Measurements from ENCODE around the gene TSPAN18. TPM values are rescaled to one million over a fixed set of nuclear protein-coding genes. Genes with fewer than 3 reads are reported as not detected.

TSPAN18 gene
- total and polyA plus RNA-seq, 7 donors: 5.2 to 21.7 (median 8.0) TPM

GRCh38 chr11:44734843-44735381 is 8.2 kb downstream of the TSPAN18 start:
- 75 to 89% (median 81%) methylated on average over 7 of the region's 7 CpGs for WGBS, 3 donors
- H3K27ac ChIP-seq: no peak overlapping the region
- H3K4me1 ChIP-seq: no peaks in the 10 kb centered on the region
- H3K27me3 ChIP-seq (ENCODE audit: insufficient read depth in 3 of 3, low read length in 2 of 3): peaks cover 0 to 20% (median 0%) of the 10 kb centered on the region in 3 donors
- no peak for DNase-seq
- no peak overlapping the region for H3K4me3 ChIP-seq
- H3K36me3 ChIP-seq (ENCODE audit: insufficient read depth in 1 of 2, low read depth in 1 of 2): no peaks in the 10 kb centered on the region
- ATAC-seq: no peak
- TF ChIP-seq, protein P1, sequence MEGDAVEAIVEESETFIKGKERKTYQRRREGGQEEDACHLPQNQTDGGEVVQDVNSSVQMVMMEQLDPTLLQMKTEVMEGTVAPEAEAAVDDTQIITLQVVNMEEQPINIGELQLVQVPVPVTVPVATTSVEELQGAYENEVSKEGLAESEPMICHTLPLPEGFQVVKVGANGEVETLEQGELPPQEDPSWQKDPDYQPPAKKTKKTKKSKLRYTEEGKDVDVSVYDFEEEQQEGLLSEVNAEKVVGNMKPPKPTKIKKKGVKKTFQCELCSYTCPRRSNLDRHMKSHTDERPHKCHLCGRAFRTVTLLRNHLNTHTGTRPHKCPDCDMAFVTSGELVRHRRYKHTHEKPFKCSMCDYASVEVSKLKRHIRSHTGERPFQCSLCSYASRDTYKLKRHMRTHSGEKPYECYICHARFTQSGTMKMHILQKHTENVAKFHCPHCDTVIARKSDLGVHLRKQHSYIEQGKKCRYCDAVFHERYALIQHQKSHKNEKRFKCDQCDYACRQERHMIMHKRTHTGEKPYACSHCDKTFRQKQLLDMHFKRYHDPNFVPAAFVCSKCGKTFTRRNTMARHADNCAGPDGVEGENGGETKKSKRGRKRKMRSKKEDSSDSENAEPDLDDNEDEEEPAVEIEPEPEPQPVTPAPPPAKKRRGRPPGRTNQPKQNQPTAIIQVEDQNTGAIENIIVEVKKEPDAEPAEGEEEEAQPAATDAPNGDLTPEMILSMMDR (IDR thresholded peaks at IDR 0.05): no peak
- intact Hi-C loops (cut with DNase I): no loop called here
- H3K9me3 ChIP-seq: no peaks in the 10 kb centered on the region

DNA sequence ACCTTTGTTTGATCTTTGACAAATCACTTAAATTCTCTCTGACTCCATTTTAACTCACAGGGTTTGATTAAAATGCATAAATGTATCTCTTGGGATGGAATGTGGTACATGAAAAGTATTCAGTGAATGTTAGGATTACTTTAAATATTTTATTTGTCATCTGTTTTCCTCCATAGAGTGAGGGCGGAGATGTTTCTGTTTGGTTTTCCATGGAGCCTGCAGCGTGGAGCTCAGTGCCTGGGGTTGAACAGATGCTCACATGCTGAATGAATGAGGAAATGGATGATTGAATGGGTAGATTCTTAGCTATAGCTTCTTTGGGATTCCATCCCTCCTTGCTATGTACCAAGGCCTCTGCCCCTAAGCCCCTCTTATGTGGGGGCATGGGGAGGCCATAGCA is 10.0 kb downstream of the TSPAN18 start:
- DNase-seq (no peak), ATAC-seq (no peak)
- Histone ChIP-seq H3K27ac (no peak overlapping the region), H3K36me3 (ENCODE audit: insufficient read depth in 1 of 2, low read depth in 1 of 2) (no peaks in the 10 kb centered on the region), H3K27me3 (ENCODE audit: insufficient read depth in 3 of 3, low read length in 2 of 3) (peaks cover 0 to 8% (median 0%) of the 10 kb centered on the region in 3 donors), H3K4me1 (no peaks in the 10 kb centered on the region), H3K4me3 (no peak overlapping the region), H3K9me3 (no peaks in the 10 kb centered on the region)
- intact Hi-C loops (cut with DNase I): no loop called here
- TF ChIP-seq, protein P1 (IDR thresholded peaks at IDR 0.05): no peak
- WGBS, 3 donors: 95 to 98% (median 98%) methylated on average over 2 of the region's 2 CpGs

DNA sequence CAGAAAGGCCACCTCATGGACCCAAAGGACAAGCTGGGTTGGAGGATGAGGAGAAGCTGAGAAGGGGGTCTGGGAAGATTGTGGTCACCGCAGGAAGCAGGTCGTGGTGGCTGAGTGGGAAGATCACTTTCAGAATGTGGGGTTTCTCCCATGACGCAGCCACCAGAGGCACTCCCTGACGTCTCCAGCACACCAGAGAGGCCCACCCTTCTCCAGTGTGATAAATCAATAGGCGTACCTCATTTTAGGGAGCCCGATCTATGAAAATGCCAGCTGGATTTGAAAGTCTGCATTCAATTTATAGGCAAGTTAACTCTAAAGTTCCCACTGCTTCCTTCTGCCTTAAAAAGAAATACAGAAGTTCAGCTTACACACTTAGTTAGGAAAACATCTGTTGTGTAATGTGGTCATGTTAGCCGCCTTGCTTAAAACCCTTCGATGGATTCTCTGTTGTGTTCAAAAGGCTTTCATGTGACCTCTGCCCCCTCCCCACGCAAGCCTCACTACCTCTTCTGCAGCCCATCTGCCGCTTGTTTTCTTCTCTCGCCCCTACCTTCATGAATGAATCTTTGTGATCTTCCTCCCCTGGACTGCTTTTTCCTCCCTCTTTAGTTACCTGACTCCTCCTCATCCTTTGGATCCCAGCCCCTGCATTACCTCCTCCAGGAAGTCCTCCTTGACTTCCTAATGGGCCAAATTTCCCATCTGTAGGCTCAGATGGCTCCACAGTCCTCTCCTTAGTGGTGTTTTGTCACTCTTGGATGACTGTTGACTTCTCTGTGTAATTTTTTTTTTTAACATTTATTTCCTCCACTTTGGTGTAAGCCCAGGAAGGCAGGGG is 10.7 kb downstream of the TSPAN18 start:
- no peaks in the 10 kb centered on the region for H3K36me3 ChIP-seq (ENCODE audit: insufficient read depth in 1 of 2, low read depth in 1 of 2)
- TF ChIP-seq, protein P1 (IDR thresholded peaks at IDR 0.05): no peak
- no peaks in the 10 kb centered on the region for H3K4me1 ChIP-seq
- 76 to 77% (median 77%) methylated on average over 11 of the region's 11 CpGs for WGBS, 3 donors
- ATAC-seq (no peak), DNase-seq (no peak)
- H3K9me3 ChIP-seq: no peaks in the 10 kb centered on the region
- no peak overlapping the region for H3K4me3 ChIP-seq
- intact Hi-C loops (cut with DNase I): no loop called here
- no peak overlapping the region for H3K27ac ChIP-seq
- peaks cover 0 to 8% (median 0%) of the 10 kb centered on the region in 3 donors for H3K27me3 ChIP-seq (ENCODE audit: insufficient read depth in 3 of 3, low read length in 2 of 3)

DNA sequence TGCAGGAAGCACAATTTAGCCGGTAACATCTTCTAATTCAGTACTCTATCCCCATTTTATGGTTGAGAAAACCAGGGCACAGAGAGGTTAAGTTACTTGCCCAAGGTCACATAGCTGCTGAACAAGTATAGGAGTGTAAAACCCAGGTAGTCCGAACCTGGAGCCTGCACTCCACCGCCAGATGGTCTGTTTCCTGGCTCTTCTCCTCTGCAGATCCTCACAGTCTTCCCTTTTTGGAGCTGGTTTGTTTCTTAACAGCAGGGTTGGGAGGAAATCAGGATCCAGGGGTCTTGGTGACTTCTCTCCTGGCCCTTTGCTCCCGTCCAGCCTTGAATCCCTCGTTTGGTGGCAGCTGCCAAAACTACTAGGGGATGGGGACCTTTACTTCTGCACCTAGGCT is 12.0 kb downstream of the TSPAN18 start:
- H3K9me3 ChIP-seq: no peaks in the 10 kb centered on the region
- DNase-seq: no peak
- H3K36me3 ChIP-seq (ENCODE audit: insufficient read depth in 1 of 2, low read depth in 1 of 2): no peaks in the 10 kb centered on the region
- H3K4me1 ChIP-seq: peaks cover 4% of the 10 kb centered on the region
- H3K4me3 ChIP-seq: no peak overlapping the region
- intact Hi-C loops (cut with DNase I): no loop called here
- TF ChIP-seq, protein P1 (IDR thresholded peaks at IDR 0.05): no peak
- peaks cover 0 to 8% (median 0%) of the 10 kb centered on the region in 3 donors for H3K27me3 ChIP-seq (ENCODE audit: insufficient read depth in 3 of 3, low read length in 2 of 3)
- 66 to 84% (median 82%) methylated on average over 5 of the region's 5 CpGs for WGBS, 3 donors
- no peak for ATAC-seq
- no peak overlapping the region for H3K27ac ChIP-seq
